H9 (cell line): ENCODE results near the gene PRDM11. TPM values are rescaled to one million over a fixed set of nuclear protein-coding genes. Genes with fewer than 3 reads are reported as not detected.

Experiments
- DNase-seq: peaks from one replicate; pipeline ENCODE4 v3.0.0-alpha.2; 2017
- H2AFZ ChIP-seq: one replicate; pipeline ENCODE4 v1.6.1; 2013; ENCODE audit warnings: mild to moderate bottlenecking, low read length, control low read depth, moderate library complexity
- H2AK5ac ChIP-seq: 2 replicates; pipeline ENCODE4 v1.6.1; 2013; ENCODE audit warnings: low read length, control low read depth, mixed read lengths; ENCODE audit not compliant: insufficient read length
- H2BK120ac ChIP-seq: one replicate; pipeline ENCODE4 v1.6.1; 2013; ENCODE audit warnings: low read depth, mild to moderate bottlenecking, low read length, control low read depth, inconsistent platforms; ENCODE audit not compliant: poor library complexity, severe bottlenecking
- H2BK12ac ChIP-seq: 2 replicates; pipeline ENCODE4 v1.6.1; 2013; ENCODE audit warnings: low read length, control low read depth, mixed read lengths, low read depth; ENCODE audit not compliant: insufficient read length
- H2BK15ac ChIP-seq: 2 replicates; pipeline ENCODE4 v1.6.1; 2013; ENCODE audit warnings: low read depth, low read length, control low read depth
- H2BK20ac ChIP-seq: one replicate; pipeline ENCODE4 v1.6.1; 2013; ENCODE audit warnings: low read depth, mild to moderate bottlenecking, low read length, control low read depth, inconsistent platforms; ENCODE audit not compliant: poor library complexity, severe bottlenecking
- H2BK5ac ChIP-seq: 2 replicates; pipeline ENCODE4 v1.6.1; 2013; ENCODE audit warnings: low read length, control low read depth, mixed read lengths; ENCODE audit not compliant: insufficient read length
- H3K14ac ChIP-seq: 2 replicates; pipeline ENCODE4 v1.6.1; 2013; ENCODE audit warnings: low read length, control low read depth; ENCODE audit not compliant: insufficient read depth
- H3K18ac ChIP-seq: 2 replicates; pipeline ENCODE4 v1.6.1; 2013; ENCODE audit warnings: low read depth, mild to moderate bottlenecking, mixed read lengths, low read length, control low read depth; ENCODE audit not compliant: insufficient read length
- H3K23ac ChIP-seq: 2 replicates; pipeline ENCODE4 v1.6.1; 2013; ENCODE audit warnings: low read length, control low read depth, mixed read lengths, low read depth; ENCODE audit not compliant: insufficient read length
- H3K23me2 ChIP-seq: 2 replicates; pipeline ENCODE4 v1.6.1; 2013; ENCODE audit warnings: low read depth, mild to moderate bottlenecking, mixed read lengths, low read length, control low read depth; ENCODE audit not compliant: insufficient read length, poor library complexity, severe bottlenecking
- H3K27ac ChIP-seq: 2 replicates; pipeline ENCODE4 v1.5.1; 2013; ENCODE audit warnings: low read length, control low read depth, mixed read lengths, low read depth; ENCODE audit not compliant: insufficient read length
- H3K27me3 ChIP-seq: 2 replicates; pipeline ENCODE4 v1.6.1; 2013; ENCODE audit warnings: low read length, control low read depth, inconsistent platforms; ENCODE audit not compliant: insufficient read depth
- H3K4ac ChIP-seq: 2 replicates; pipeline ENCODE4 v1.6.1; 2013; ENCODE audit warnings: low read depth, mild to moderate bottlenecking, control low read depth, inconsistent platforms, low read length, moderate library complexity
- H3K4me1 ChIP-seq: 2 replicates; pipeline ENCODE4 v1.6.1; 2013; ENCODE audit warnings: low read length, control low read depth, inconsistent platforms; ENCODE audit not compliant: insufficient read depth
- H3K4me2 ChIP-seq: 2 replicates; pipeline ENCODE4 v1.6.1; 2013; ENCODE audit warnings: low read length, control low read depth, mixed read lengths; ENCODE audit not compliant: insufficient read length, insufficient read depth
- H3K56ac ChIP-seq: 2 replicates; pipeline ENCODE4 v1.6.1; 2013; ENCODE audit warnings: low read depth, mild to moderate bottlenecking, mixed read lengths, low read length, control low read depth; ENCODE audit not compliant: insufficient read length
- H3K79me1 ChIP-seq: 2 replicates; pipeline ENCODE4 v1.6.1; 2013; ENCODE audit warnings: low read depth, mild to moderate bottlenecking, moderate library complexity, low read length, control low read depth, inconsistent platforms; ENCODE audit not compliant: insufficient read depth, poor library complexity, severe bottlenecking
- H3K79me2 ChIP-seq: 2 replicates; pipeline ENCODE4 v1.6.1; 2013; ENCODE audit warnings: low read length, control low read depth, inconsistent platforms; ENCODE audit not compliant: insufficient read depth
- H3K9ac ChIP-seq: 2 replicates; pipeline ENCODE4 v1.6.1; 2013; ENCODE audit warnings: low read length, control low read depth, mixed read lengths; ENCODE audit not compliant: insufficient read length; ENCODE audit errors: extremely low read depth
- H3K9me3 ChIP-seq: one replicate; pipeline ENCODE4 v1.6.1; 2013; ENCODE audit warnings: low read depth, low read length, inconsistent platforms; ENCODE audit not compliant: control insufficient read depth
- H3T11ph ChIP-seq: one replicate; pipeline ENCODE4 v1.6.1; 2013; ENCODE audit warnings: mild to moderate bottlenecking, low read length, control low read depth, inconsistent platforms
- H4K20me1 ChIP-seq: one replicate; pipeline ENCODE4 v1.6.1; 2013; ENCODE audit not compliant: control insufficient read depth, insufficient read length, insufficient read depth
- H4K5ac ChIP-seq: 2 replicates; pipeline ENCODE4 v1.6.1; 2013; ENCODE audit warnings: low read depth, mild to moderate bottlenecking, mixed read lengths, low read length, control low read depth; ENCODE audit not compliant: insufficient read length
- H4K8ac ChIP-seq: replicated peaks from 2 replicates; pipeline ENCODE4 v1.6.1; 2013; ENCODE audit warnings: low read length, control low read depth, mixed read lengths, low read depth; ENCODE audit not compliant: insufficient read length
- H4K91ac ChIP-seq: 2 replicates; pipeline ENCODE4 v1.6.1; 2013; ENCODE audit warnings: low read depth, mild to moderate bottlenecking, moderate library complexity, mixed read lengths, low read length, control low read depth; ENCODE audit not compliant: insufficient read length
- H3K27ac Mint-ChIP-seq, 3 experiments: 2 replicates in 2 of 3; 3 replicates in 1 of 3; pipeline ENCODE4 v1.8.0; 2020 to 2021; ENCODE audit warnings: mixed read lengths in 3 of 3, mild to moderate bottlenecking in 1 of 3, moderate library complexity in 1 of 3
- H3K27me3 Mint-ChIP-seq: 2 replicates; pipeline ENCODE4 v1.8.0; 2021; ENCODE audit warnings: low read depth, mild to moderate bottlenecking, moderate library complexity, mixed read lengths
- H3K36me3 Mint-ChIP-seq, 3 experiments: 2 replicates in 2 of 3; 3 replicates in 1 of 3; pipeline ENCODE4 v1.8.0; 2020 to 2021; ENCODE audit warnings: low read depth in 3 of 3, mixed read lengths in 3 of 3; ENCODE audit not compliant: insufficient read depth in 1 of 3
- H3K4me1 Mint-ChIP-seq, 2 experiments: 2 replicates each; pipeline ENCODE4 v1.8.0; 2020; ENCODE audit warnings: mixed read lengths in 2 of 2
- H3K4me3 Mint-ChIP-seq, 2 experiments: 2 replicates in 1 of 2; 3 replicates in 1 of 2; pipeline ENCODE4 v1.8.0; 2020 to 2021; ENCODE audit warnings: mild to moderate bottlenecking in 2 of 2, mixed read lengths in 2 of 2, moderate library complexity in 1 of 2
- H3K9me3 Mint-ChIP-seq, 2 experiments: 2 replicates in 1 of 2; 3 replicates in 1 of 2; pipeline ENCODE4 v1.8.0; 2020; ENCODE audit warnings: mild to moderate bottlenecking in 2 of 2, mixed read lengths in 2 of 2, moderate library complexity in 1 of 2
- CTCF ChIP-seq: fragments of 200-600 bp; sonication (generic); conservative IDR thresholded peaks from 3 replicates; pipeline ENCODE4 v1.8.0; 2021; ENCODE audit warnings: antibody characterized with exemption, mild to moderate bottlenecking
- WGBS: extraction: QIAGEN DNeasy Blood & Tissue Kit; methylation state at CpG from one replicate; pipeline ENCODE4 v1.1.7; 2013; ENCODE audit warnings: missing lambda C conversion rate, low lambda C conversion rate, mixed read lengths; ENCODE audit not compliant: insufficient read length; ENCODE audit errors: extremely low coverage; 5-methylcytosine and 5-hydroxymethylcytosine counted together
- total RNA-seq: library from RNA; stranded (reverse); gene quantifications from 2 replicates; pipeline ENCODE4 v1.2.1, GENCODE V29; 2021

The PRDM11 gene
- total RNA-seq, 1 experiment from 2014 or later, result 11.5 TPM

GRCh38 chr11:45150943-45151342 is 4.5 kb downstream of the PRDM11 start:
- no peak overlapping the region for H3K23ac ChIP-seq
- Mint-ChIP-seq H3K27me3 (peaks cover 8% of the 10 kb centered on the region), H3K9me3 (peaks cover 3 to 7% of the 10 kb centered on the region in 2 experiments; a peak in 3 of 5 replicates), H3K27ac (0 out of 7 replicates have a peak overlapping the region, but pooled peaks of 1 of the 3 experiments have one; percentile 25), H3K36me3 (peaks cover 7 to 14% (median 11%) of the 10 kb centered on the region in 3 experiments; a peak in 5 of 7 replicates), H3K4me1 (peaks cover 12 to 13% of the 10 kb centered on the region in 2 experiments), H3K4me3 (no peak overlapping the region)
- H2BK15ac ChIP-seq, result no peak overlapping the region
- no peak overlapping the region for H3K18ac ChIP-seq
- H3K23me2 ChIP-seq, result peaks cover 10% of the 10 kb centered on the region
- H4K5ac ChIP-seq, result no peak overlapping the region
- H3K9me3 ChIP-seq, result no peaks in the 10 kb centered on the region
- H3T11ph ChIP-seq, result no peak overlapping the region
- WGBS, result no CpG with 5 or more reads among the region's 4 CpGs
- H2BK120ac ChIP-seq, result no peak overlapping the region
- H3K4me1 ChIP-seq, result peaks cover 6% of the 10 kb centered on the region; the same call in 1 of the 2 replicates
- no peak overlapping the region for H3K56ac ChIP-seq
- H2AFZ ChIP-seq, result no peak overlapping the region
- no peak overlapping the region for H2BK20ac ChIP-seq
- H3K4me2 ChIP-seq, result no peak overlapping the region
- H3K79me2 ChIP-seq, result no peaks in the 10 kb centered on the region; the same call in 1 of the 2 replicates
- no peak overlapping the region for H2BK5ac ChIP-seq
- peaks cover 7% of the 10 kb centered on the region for H3K79me1 ChIP-seq
- no peak overlapping the region for H3K4ac ChIP-seq
- H4K8ac ChIP-seq, result no peak overlapping the region
- no peak overlapping the region for H3K9ac ChIP-seq
- no peak for TF ChIP-seq CTCF
- H3K27me3 ChIP-seq, result no peaks in the 10 kb centered on the region
- no peak overlapping the region for H4K91ac ChIP-seq
- no peak overlapping the region for H2AK5ac ChIP-seq
- DNase-seq, result no peak
- H3K14ac ChIP-seq, result no peak overlapping the region
- no peak overlapping the region for H2BK12ac ChIP-seq
- H4K20me1 ChIP-seq, result no peaks in the 10 kb centered on the region
- no peak overlapping the region for H3K27ac ChIP-seq
